Measurements from ENCODE around the gene GOLGA8F. TPM values are rescaled to one million over a fixed set of nuclear protein-coding genes. Genes with fewer than 3 reads are reported as not detected.
"Not testable (repeated sequence)": the region's sequence is repeated elsewhere in the genome, so short reads cannot be mapped to it uniquely, and the experiment has no call there.

The GOLGA8F gene, protein sequence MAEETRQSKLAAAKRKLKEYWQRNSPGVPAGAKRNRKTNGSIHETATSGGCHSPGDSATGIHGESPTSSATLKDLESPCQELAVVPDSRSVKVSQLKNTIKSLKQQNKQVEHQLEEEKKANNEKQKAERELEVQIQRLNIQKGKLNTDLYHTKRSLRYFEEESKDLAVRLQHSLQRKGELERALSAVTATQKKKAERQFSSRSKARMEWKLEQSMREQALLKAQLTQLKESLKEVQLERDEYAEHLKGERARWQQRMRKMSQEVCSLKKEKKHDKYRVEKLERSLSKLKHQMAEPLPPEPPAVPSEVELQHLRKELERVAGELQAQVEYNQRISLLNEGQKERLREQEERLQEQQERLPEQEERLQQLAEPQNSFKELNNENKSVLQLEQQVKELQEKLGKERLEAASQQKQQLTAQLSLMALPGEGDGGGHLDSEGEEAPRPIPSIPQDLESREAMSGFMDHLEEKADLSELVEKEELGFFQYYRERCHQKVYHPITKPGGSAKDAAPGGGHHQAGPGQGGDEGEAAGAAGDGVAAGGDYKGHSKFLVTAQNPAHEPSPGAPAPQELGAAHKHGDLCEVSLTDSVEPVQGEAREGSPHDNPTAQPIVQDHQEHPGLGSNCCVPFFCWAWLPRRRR
- not detected for total RNA-seq

DNA sequence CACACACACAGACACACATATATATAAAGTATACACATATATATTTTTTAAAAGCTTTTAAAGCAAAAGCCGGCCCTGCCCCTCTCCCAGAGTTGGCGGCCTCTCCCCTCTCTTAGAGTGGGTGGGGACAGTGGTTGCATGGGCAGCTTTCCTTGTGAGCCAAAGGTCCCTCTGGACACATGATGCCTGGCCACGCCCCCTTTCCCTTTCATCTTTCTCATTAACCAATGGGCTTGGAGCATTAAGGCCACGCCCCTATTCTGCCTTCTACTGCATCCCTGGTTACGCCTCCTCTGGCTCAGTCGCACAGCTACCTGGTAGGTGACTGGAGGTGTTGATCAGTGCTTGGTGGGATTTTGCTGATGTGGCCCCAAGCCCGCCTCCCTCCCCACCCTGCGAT is at the start of gene GOLGA8F:
Gene GOLGA8F, plus strand, starts transcription at position 301 of the 400 bp plus-strand sequence. Its CDS starts 98 bp downstream, at position 399.
- H3K4me1 ChIP-seq; ATAC-seq; H3K36me3 ChIP-seq (replicated peaks in 1 of 2; ENCODE audit: insufficient read depth in 1 of 2, low read depth in 2 of 2); H3K4me3 ChIP-seq; DNase-seq; H3K27ac ChIP-seq; H3K27me3 ChIP-seq; H3K9me3 ChIP-seq; intact Hi-C loops (cut with DNase I): not testable (repeated sequence)
- WGBS, 2 donors: no CpG with 5 or more reads among the region's 8 CpGs

DNA sequence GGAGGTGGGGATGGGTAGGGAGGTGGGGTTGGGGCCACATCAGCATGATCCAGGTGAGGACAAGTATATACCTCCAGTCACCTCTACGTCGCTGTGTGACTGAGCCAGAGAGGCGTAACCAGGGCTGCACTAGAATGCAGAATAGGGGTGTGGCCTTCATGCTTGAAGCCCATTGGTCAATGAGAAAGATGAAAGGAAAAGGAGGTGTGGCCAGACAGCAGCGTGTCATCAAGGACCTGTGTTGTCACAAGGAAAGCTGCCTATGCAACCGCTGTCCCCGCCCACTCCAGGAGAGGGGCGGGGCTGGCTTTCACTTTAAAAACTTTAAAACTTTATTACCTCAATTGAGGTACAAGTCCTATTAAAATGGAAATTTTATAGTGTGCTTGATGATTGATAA is 20.5 kb upstream of the GOLGA8F start, which contains the start of gene GOLGA6L24:
Gene GOLGA6L24, minus strand, starts transcription at position 101 of the 400 bp plus-strand sequence. Its CDS starts 61 bp downstream, at position 40.
- DNase-seq; intact Hi-C loops (cut with DNase I): not testable (repeated sequence)

DNA sequence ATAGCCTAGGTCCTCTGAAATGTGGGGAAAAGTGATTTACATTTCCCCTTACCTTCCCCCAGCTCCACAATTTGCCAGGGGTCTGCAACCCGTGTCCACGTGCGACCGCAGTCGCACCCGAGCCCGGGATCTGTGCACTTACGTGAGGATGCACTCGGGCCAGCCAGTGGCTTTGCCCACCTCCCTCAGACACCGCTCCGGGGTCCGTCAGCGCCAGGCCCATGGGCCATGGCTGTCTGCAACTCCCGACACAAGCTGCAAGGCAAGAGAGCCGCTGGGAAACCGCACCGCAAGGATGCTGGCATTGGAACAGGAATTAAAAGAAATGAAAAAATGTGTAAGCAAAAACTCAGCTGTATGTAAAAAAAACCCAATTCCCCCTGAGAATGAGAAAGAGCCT is 13.0 kb upstream of the GOLGA8F start:
- intact Hi-C loops (cut with DNase I); ATAC-seq; H3K27ac ChIP-seq; H3K36me3 ChIP-seq (replicated peaks in 1 of 2; ENCODE audit: insufficient read depth in 1 of 2, low read depth in 2 of 2); H3K4me3 ChIP-seq; H3K27me3 ChIP-seq; DNase-seq; H3K9me3 ChIP-seq; H3K4me1 ChIP-seq: not testable (repeated sequence)
- WGBS, 2 donors: no CpG with 5 or more reads among the region's 17 CpGs

More for the DNA sequence above, 20.5 kb upstream of the GOLGA8F start, which contains the start of gene GOLGA6L24:
- H3K4me3 ChIP-seq; H3K4me1 ChIP-seq; H3K27me3 ChIP-seq; H3K27ac ChIP-seq; H3K9me3 ChIP-seq; H3K36me3 ChIP-seq (replicated peaks in 1 of 2; ENCODE audit: insufficient read depth in 1 of 2, low read depth in 2 of 2); ATAC-seq: not testable (repeated sequence)
- WGBS, 2 donors: no CpG with 5 or more reads among the region's 7 CpGs

DNA sequence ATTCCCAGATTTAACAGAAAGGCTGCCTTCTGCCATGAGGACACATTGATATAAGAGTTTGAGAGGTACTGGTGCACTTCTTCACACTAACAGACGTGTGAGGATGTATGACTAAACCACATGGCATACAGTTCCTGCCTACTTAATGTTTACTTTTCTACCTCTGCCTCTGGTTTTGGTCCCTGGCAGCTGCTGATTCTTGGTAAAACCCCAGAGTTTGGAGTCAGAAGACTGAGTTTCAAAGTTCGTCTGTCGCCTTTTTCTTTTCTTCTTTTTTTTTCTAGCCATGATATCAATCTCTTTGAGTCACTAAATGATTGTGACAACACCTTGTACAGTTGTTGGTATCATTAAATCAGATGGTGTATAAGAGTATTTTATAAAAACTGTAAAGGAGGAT is 1.6 kb downstream of the GOLGA8F start:
- intact Hi-C loops (cut with DNase I): not testable (repeated sequence)

DNA sequence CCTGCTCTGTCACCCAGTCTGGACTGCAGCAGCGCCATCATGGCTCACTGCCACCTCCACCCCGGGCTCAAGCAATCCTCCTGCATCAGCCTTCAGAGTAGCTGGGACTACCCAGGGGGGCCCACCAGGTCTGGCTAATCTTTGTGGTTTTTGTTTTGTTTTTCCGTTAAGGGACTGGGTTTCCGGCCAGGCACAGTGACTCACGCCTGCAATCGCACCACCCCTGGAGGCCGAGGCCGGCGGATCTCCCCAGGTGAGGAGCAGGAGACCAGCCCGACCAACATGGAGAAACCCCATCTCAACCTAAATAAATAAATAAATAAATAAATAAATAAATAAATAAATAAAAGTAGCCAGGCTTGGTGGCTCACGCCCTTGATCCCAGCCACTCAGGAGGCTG is 17.6 kb downstream of the GOLGA8F start:
- H3K9me3 ChIP-seq; H3K27ac ChIP-seq; intact Hi-C loops (cut with DNase I); H3K4me1 ChIP-seq; H3K36me3 ChIP-seq (replicated peaks in 1 of 2; ENCODE audit: insufficient read depth in 1 of 2, low read depth in 2 of 2); H3K27me3 ChIP-seq; H3K4me3 ChIP-seq; DNase-seq; ATAC-seq: not testable (repeated sequence)
- WGBS, 2 donors: no CpG with 5 or more reads among the region's 11 CpGs

More for the DNA sequence above, 1.6 kb downstream of the GOLGA8F start:
- H3K4me3 ChIP-seq; H3K36me3 ChIP-seq (replicated peaks in 1 of 2; ENCODE audit: insufficient read depth in 1 of 2, low read depth in 2 of 2); H3K27ac ChIP-seq; H3K27me3 ChIP-seq; ATAC-seq; H3K4me1 ChIP-seq; DNase-seq; H3K9me3 ChIP-seq: not testable (repeated sequence)
- 23 to 26% methylated on average over 2 to 3 of the region's 3 CpGs for WGBS, 2 donors

DNA sequence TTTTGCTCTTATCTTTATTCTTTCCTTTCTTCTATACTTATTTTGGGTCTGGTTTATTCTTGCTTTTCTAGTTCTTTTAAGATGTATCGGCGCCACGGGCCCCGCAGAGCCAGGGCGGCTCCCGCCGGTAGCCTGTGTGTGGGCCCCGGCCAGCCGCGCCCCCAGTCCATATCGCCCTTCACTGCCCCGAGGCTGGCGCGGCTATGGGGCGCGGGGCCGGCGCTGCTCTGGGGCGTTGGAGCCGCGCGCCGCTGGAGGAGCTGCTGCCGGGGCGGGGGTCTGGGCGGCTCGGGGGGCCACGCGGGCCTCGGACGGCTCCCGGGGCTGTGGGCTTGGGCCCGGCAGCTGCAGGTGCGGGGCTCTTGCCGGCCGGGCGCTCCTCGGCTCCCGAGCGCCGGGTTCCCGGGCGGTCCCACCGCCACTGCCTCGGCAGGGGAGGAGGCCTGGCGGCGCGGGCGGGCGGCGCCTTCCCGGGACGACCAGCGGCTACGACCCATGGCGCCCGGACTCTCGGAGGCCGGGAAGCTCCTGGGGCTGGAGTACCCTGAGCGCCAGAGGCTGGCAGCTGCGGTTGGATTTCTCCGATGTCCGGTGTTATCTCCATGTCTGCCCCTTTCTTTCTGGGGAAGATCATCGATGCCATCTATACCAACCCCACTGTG is 24.4 kb downstream of the GOLGA8F start:
- H3K27ac ChIP-seq; intact Hi-C loops (cut with DNase I); DNase-seq; H3K36me3 ChIP-seq (replicated peaks in 1 of 2; ENCODE audit: insufficient read depth in 1 of 2, low read depth in 2 of 2); H3K4me1 ChIP-seq; ATAC-seq; H3K4me3 ChIP-seq; H3K27me3 ChIP-seq; H3K9me3 ChIP-seq: not testable (repeated sequence)
- WGBS, 2 donors: no CpG with 5 or more reads among the region's 64 CpGs

DNA sequence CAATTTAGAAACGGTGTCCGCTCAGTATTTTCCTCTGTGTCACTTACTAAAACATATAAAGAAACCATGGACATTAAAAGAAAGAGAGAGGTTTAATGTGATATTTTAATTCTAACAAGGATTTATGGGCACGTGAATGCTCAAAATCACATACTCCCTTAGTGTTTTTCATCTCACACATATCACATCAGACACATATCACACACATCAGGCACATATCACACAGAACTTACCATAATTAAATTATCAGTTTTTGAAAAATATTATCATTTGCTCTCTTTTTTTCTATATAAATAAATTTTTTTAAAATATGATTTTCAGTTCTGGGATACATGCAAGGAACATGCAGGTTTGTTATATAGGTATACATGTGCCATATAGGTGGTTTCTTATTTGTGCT is 42.0 kb downstream of the GOLGA8F start:
- ATAC-seq; intact Hi-C loops (cut with DNase I); H3K9me3 ChIP-seq; H3K27me3 ChIP-seq; H3K4me1 ChIP-seq; H3K4me3 ChIP-seq; H3K36me3 ChIP-seq (replicated peaks in 1 of 2; ENCODE audit: insufficient read depth in 1 of 2, low read depth in 2 of 2); H3K27ac ChIP-seq; DNase-seq: not testable (repeated sequence)
- 74 to 87% methylated on average over 2 to 3 of the region's 3 CpGs for WGBS, 2 donors

DNA sequence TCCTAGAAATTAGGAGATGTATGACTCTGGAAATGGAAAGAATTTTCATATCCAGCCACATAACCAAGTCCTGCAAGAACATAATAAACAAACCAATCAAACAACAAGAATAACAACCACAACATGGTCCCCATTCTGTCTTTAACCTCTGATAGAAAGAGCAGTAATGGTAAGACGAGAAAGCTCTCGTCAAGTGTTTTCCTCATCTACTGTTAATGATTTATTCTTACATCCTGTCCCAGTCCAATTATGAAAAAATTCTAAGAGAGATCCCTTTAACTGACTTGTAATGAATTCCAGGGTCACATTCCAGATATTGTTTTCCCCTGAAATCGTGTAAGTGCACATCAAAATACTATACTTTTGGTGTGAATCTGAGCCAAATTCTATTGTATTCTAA is 57.1 kb downstream of the GOLGA8F start:
- no CpG with 5 or more reads among the region's 3 CpGs for WGBS, 2 donors
- H3K36me3 ChIP-seq (replicated peaks in 1 of 2; ENCODE audit: insufficient read depth in 1 of 2, low read depth in 2 of 2); H3K4me1 ChIP-seq; intact Hi-C loops (cut with DNase I); H3K9me3 ChIP-seq; H3K27me3 ChIP-seq; ATAC-seq; H3K27ac ChIP-seq; H3K4me3 ChIP-seq; DNase-seq: not testable (repeated sequence)

Small RNAs within 50 kb of the gene (microRNA-seq; reads per million reads assigned to microRNA genes)
- gene MIR4509-2 (ENCODE audit: borderline number of aligned reads in 2 of 2, borderline replicate concordance in 2 of 2): 0 reads per million in 2 donors

Small RNAs within 50 kb of the gene (small RNA-seq; reads per million reads assigned to genes)
- gene AC091304.5 (not detected), gene AC091304.6 (not detected), gene AC091304.9 (not detected), gene MIR4509-2 (not detected), gene RN7SL238P (not detected)

Other genes with a start within 250 kb of the GOLGA8F start
- 10 to 100 TPM; 36.3 to 76.5 TPM for gene HERC2, start 56.5 kb upstream of the GOLGA8F start, total RNA-seq
- gene GOLGA6L24, start 20.6 kb upstream of the GOLGA8F start, total RNA-seq: not detected
- gene GOLGA8G, start 154.3 kb downstream of the GOLGA8F start, total RNA-seq: not detected
- not detected for gene GOLGA6L25, start 174.9 kb downstream of the GOLGA8F start, total RNA-seq

Data from body of pancreas (tissue), 4 donors.